GM19239 (cell line): ENCODE measurements around the gene ATXN7L1.

ENCODE experiments used
- DNase-seq: peaks from one replicate; pipeline ENCODE4 v3.0.0; 2011; ENCODE audit warnings: low spot score; ENCODE audit not compliant: insufficient read length
- FAIRE-seq: peaks from 2 replicates; lab custom pipeline; 2011; peaks lifted over from hg19 to GRCh38; lab: Jason Lieb, UNC

Gene ATXN7L1

GRCh38 chr7:105830405-105831301 lies 45.7 kb downstream of the ATXN7L1 start:
- FAIRE-seq (no peak), DNase-seq (no peak)

- FAIRE-seq, result no peak
Observed at GRCh38 chr7:105829681-105830322, 46.6 kb downstream of the ATXN7L1 start.

GRCh38 chr7:105828141-105828540 lies 48.3 kb downstream of the ATXN7L1 start:
- FAIRE-seq (no peak), DNase-seq (no peak)

More at GRCh38 chr7:105829681-105830322, 46.6 kb downstream of the ATXN7L1 start:
- DNase-seq, result no peak

GRCh38 chr7:105827151-105827875 lies 49.1 kb downstream of the ATXN7L1 start:
- DNase-seq (no peak), FAIRE-seq (no peak)

- no peak for FAIRE-seq
- no peak for DNase-seq
Observed at GRCh38 chr7:105826143-105826542, 50.3 kb downstream of the ATXN7L1 start.

GRCh38 chr7:105825371-105825770 lies 51.0 kb downstream of the ATXN7L1 start:
- DNase-seq, result no peak
- no peak for FAIRE-seq

- no peak for DNase-seq
- FAIRE-seq, result no peak
Observed at GRCh38 chr7:105822806-105823205, 53.6 kb downstream of the ATXN7L1 start.

- FAIRE-seq, result no peak
Observed at GRCh38 chr7:105821527-105821926, 54.9 kb downstream of the ATXN7L1 start.

GRCh38 chr7:105820363-105821066 lies 55.9 kb downstream of the ATXN7L1 start:
- FAIRE-seq (no peak), DNase-seq (no peak)

More at GRCh38 chr7:105821527-105821926, 54.9 kb downstream of the ATXN7L1 start:
- DNase-seq, result no peak

- FAIRE-seq (no peak), DNase-seq (no peak)
Observed at GRCh38 chr7:105819559-105819958, 56.8 kb downstream of the ATXN7L1 start.

GRCh38 chr7:105816954-105817615 lies 59.3 kb downstream of the ATXN7L1 start:
- no peak for DNase-seq
- no peak for FAIRE-seq

- no peak for FAIRE-seq
- no peak for DNase-seq
Observed at GRCh38 chr7:105816266-105816843, 60.0 kb downstream of the ATXN7L1 start.

- DNase-seq (no peak), FAIRE-seq (no peak)
Observed at GRCh38 chr7:105815576-105815975, 60.8 kb downstream of the ATXN7L1 start.

GRCh38 chr7:105814481-105814880 lies 61.9 kb downstream of the ATXN7L1 start:
- DNase-seq (no peak), FAIRE-seq (no peak)

GRCh38 chr7:105811189-105811847 lies 65.1 kb downstream of the ATXN7L1 start:
- no peak for FAIRE-seq
- no peak for DNase-seq

GRCh38 chr7:105810556-105810955 lies 65.8 kb downstream of the ATXN7L1 start:
- DNase-seq (no peak), FAIRE-seq (no peak)

- FAIRE-seq (peak; percentile 95), DNase-seq (peak; percentile 72)
Observed at GRCh38 chr7:105808703-105809590, 67.5 kb downstream of the ATXN7L1 start.

- FAIRE-seq (no peak), DNase-seq (no peak)
Observed at GRCh38 chr7:105808209-105808608, 68.2 kb downstream of the ATXN7L1 start.
